IPS-20b (cell line): ENCODE results near the gene PRRC2C.

Source experiments
- H3K27ac ChIP-seq: one replicate; pipeline ENCODE4 v1.5.1; 2013; ENCODE audit warnings: low read length
- H3K27me3 ChIP-seq: 2 replicates; pipeline ENCODE4 v1.6.1; 2013; ENCODE audit warnings: mild to moderate bottlenecking, low read length, inconsistent platforms; ENCODE audit not compliant: insufficient read depth
- H3K36me3 ChIP-seq: 2 replicates; pipeline ENCODE4 v1.6.1; 2013; ENCODE audit warnings: low read depth, mild to moderate bottlenecking, inconsistent platforms, low read length, moderate library complexity; ENCODE audit not compliant: insufficient read depth
- H3K4me1 ChIP-seq: 2 replicates; pipeline ENCODE4 v1.6.1; 2013; ENCODE audit warnings: mild to moderate bottlenecking, control low read depth, inconsistent platforms, low read length, moderate library complexity; ENCODE audit not compliant: insufficient read depth
- H3K4me3 ChIP-seq: 2 replicates; pipeline ENCODE4 v1.5.1; 2013; ENCODE audit warnings: mild to moderate bottlenecking, low read length, inconsistent platforms
- H3K9ac ChIP-seq: 2 replicates; pipeline ENCODE4 v1.6.1; 2013; ENCODE audit warnings: low read depth, mild to moderate bottlenecking, inconsistent platforms, low read length, moderate library complexity
- H3K9me3 ChIP-seq: 2 replicates; pipeline ENCODE4 v1.6.1; 2013; ENCODE audit warnings: mild to moderate bottlenecking, low read depth, low read length, inconsistent platforms; ENCODE audit not compliant: insufficient read depth

PRRC2C gene

DNA sequence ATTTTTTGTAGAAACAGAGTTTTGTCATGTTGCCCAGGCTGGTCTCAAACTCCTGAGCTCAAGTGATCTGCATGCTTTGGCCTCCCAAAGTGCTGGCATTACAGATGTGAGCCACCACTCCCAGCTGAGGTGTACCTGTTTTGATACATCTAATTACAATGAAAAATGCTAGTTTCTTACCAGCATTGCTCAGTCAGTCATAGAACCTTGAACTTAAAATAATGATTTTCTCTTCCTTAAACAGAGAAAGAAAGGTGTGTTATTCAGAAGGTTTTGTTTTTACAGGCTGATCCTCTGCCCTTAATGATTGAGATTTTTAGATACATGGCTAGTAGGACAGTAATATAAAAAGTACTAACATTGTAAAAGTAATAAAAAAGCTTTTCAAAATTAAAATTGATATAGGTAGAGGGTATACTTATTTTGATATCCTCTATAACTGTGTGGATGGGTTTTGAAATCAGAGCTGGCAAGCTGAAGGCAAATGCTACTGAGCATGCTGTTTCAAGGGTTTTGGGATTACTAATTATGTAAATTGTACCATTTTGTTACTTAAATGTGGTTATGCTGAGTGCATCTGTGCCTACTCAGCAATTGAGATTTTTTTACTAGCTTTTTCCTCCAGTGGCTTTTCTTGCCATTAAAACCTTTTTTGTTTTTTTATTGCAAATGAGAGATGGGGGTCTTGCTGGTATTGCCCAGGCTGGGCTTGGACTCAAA, 16.1 kb downstream of the PRRC2C start:
- Histone ChIP-seq H3K9me3 (no peaks in the 10 kb centered on the region), H3K27ac (no peak overlapping the region), H3K4me3 (no peak overlapping the region), H3K9ac (no peak overlapping the region), H3K4me1 (peaks cover 15% of the 10 kb centered on the region), H3K27me3 (no peaks in the 10 kb centered on the region), H3K36me3 (peaks cover 13% of the 10 kb centered on the region)

DNA sequence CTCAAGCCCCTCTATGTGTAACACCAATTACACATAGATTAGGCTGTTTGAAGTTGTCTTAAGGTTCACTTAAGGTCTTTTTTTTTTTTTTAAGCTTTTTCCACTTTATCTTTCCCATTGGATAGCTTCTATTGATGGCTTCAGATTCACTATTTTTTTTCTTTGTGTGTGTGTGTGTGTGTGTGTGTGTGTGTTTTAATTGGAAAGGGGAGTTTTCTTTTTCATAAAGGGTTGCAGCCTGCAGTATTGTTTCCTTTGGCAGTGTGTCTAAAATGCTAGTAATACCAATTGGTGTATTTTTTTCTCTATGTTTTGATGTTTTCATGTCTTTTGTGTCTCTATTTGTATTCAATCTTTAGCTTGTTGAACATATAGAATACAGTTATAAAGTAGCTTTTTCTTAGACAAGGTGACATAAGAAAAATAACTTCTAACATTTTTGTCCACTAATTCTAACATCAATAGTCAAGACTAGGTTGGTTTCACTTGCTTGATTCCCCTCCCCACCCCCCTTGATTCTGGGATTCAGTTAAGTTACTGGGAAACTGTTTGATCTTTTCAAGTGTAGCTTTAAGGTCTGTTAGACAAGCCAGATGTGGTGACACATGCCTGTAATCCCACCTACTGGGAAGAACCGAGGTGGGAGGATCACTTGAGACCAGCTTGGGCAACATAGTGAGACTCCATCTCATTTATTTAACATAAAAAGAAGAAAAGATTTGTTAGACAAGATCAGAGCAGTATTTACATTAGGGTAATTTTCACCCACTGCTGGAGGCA, 21.4 kb downstream of the PRRC2C start:
- no peaks in the 10 kb centered on the region for H3K27me3 ChIP-seq
- H3K27ac ChIP-seq: no peak overlapping the region
- H3K36me3 ChIP-seq: 0 out of 2 replicates have a peak, but pooled peaks cover 5% of the 10 kb centered on the region
- peaks cover 19% of the 10 kb centered on the region for H3K4me1 ChIP-seq
- H3K9ac ChIP-seq: no peak overlapping the region
- no peak overlapping the region for H3K4me3 ChIP-seq
- no peaks in the 10 kb centered on the region for H3K9me3 ChIP-seq

DNA sequence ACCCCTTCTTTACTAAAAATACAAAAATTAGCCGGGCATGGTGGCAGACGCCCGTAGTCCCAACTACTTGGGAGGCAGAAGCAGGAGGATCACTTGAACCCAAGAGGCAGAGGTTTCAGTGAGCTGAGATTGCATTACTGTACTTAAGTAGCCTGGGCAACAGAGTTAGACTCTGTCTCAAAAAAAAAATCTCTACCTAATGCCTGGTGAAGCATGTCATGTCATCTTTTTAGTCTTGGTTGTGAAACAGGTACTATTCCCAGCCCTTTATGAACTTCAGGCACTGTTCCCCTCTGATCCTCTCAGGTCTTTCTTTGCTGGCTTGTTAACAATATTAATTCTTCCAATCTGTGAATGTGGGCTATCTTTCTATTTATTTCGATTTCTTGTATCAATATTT, 22.1 kb downstream of the PRRC2C start:
- H3K9ac ChIP-seq: no peak overlapping the region
- H3K9me3 ChIP-seq: no peaks in the 10 kb centered on the region
- H3K4me3 ChIP-seq: no peak overlapping the region
- H3K27ac ChIP-seq: no peak overlapping the region
- H3K27me3 ChIP-seq: no peaks in the 10 kb centered on the region
- peaks cover 12% of the 10 kb centered on the region; the same call in 1 of the 2 replicates for H3K36me3 ChIP-seq
- peaks cover 13% of the 10 kb centered on the region for H3K4me1 ChIP-seq

DNA sequence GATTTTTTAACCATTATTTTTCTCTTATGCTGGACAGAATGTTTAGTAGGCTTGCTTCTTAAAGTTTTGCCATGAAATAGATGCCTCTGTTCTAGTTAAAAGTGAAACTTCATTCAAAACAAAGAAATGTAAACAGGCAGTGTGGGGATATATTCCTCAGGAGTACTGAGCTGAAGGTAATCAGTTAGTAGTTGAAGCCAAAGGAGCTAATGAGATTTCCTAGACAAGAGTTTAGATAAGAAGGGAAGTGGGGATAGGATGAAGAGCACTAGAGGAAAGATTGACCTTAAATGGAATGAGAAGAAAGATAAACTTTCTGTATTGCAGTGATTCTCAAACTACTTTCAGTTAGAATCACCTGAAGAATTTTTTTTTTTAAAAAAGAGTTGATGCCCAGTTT, 23.9 kb downstream of the PRRC2C start:
- no peaks in the 10 kb centered on the region for H3K9me3 ChIP-seq
- no peak overlapping the region for H3K4me3 ChIP-seq
- H3K4me1 ChIP-seq: peaks cover 13% of the 10 kb centered on the region
- H3K27ac ChIP-seq: no peak overlapping the region
- H3K9ac ChIP-seq: no peak overlapping the region
- no peaks in the 10 kb centered on the region for H3K27me3 ChIP-seq
- peaks cover 25% of the 10 kb centered on the region for H3K36me3 ChIP-seq

DNA sequence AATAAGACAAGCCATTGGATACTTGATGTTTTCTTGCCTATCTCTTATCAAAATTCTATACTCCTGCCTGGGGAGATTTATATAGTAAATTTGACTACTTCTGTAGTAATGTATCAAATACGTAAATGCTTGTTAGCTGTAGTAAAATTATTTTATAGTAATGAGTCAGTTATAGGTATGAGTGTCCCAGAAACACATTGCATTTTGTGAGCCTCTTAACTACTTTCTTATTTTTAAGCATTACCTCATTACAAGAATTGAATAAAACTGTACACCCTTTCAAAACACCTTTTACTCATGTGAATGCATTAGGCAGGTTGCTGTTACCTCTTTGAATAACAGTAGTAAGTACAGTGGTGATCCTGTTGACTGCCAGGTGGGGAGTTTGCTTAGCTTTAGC, 28.4 kb downstream of the PRRC2C start:
- Histone ChIP-seq H3K36me3 (peaks cover 70% of the 10 kb centered on the region), H3K9ac (no peak overlapping the region)

DNA sequence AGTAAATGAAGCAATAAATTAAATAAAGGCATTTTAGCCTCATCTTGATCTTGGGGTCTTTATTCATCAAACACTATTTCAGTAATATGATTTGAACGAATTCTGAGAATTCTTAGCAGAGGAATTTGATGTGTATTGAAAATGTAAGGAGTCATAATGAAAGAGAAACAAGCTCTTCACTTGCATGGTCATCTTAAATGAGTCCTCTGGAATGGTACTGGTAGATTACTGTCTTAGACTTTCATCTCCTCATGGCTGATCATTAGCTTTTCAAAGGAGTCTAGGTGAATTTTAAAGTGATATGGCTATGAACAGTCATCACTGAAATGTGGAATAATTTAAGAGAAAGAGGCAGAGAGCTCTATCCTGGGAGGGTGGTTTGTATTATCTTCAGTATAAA, 30.0 kb downstream of the PRRC2C start:
- Histone ChIP-seq H3K27ac (no peak overlapping the region), H3K9ac (no peak overlapping the region), H3K36me3 (peaks cover 86% of the 10 kb centered on the region), H3K4me3 (no peak overlapping the region), H3K27me3 (no peaks in the 10 kb centered on the region), H3K9me3 (no peaks in the 10 kb centered on the region), H3K4me1 (no peaks in the 10 kb centered on the region)

More for the DNA sequence above, 28.4 kb downstream of the PRRC2C start:
- no peaks in the 10 kb centered on the region for H3K9me3 ChIP-seq
- H3K4me1 ChIP-seq: no peaks in the 10 kb centered on the region
- H3K27me3 ChIP-seq: no peaks in the 10 kb centered on the region
- H3K27ac ChIP-seq: no peak overlapping the region
- H3K4me3 ChIP-seq: no peak overlapping the region

DNA sequence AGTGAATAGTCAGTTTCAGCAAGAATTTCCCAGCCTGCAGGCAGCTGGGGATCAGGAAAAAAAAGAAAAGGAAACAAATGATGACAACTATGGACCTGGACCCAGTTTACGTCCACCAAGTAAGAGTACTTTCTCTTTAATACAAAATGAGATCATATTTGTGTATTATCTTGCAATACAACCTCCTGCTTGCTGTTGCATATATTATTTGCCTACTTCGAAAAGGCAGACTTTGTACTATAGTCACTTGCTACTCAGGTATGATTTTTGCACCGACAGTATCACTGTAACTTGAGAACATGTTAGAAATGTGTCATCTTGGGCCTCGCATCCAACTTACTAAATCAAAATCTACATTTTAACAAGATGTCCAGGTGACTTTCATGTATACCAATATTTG, 30.4 kb downstream of the PRRC2C start:
- Histone ChIP-seq H3K36me3 (peaks cover 89% of the 10 kb centered on the region), H3K27ac (no peak overlapping the region), H3K9ac (no peak overlapping the region), H3K4me1 (no peaks in the 10 kb centered on the region), H3K4me3 (no peak overlapping the region), H3K9me3 (no peaks in the 10 kb centered on the region), H3K27me3 (no peaks in the 10 kb centered on the region)

DNA sequence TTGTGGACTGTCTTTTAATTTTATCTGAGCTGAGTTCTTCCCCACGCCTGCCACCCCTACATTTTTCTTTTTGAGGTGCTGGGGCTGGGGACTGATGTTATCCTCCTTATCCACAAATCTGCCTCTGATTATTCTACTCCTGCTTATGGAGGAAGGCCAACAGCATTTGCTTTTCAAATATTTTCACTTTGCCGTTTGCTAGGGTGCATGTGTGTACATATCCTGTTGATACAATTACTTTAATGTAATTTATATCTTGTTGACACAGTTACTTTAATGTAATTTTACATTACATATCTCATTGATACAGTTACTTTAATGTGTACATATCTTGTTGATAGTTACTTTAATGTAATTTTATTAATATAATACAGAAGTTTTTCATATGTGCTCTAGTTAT, 36.2 kb downstream of the PRRC2C start:
- Histone ChIP-seq H3K4me1 (no peaks in the 10 kb centered on the region), H3K27ac (no peak overlapping the region), H3K9me3 (no peaks in the 10 kb centered on the region), H3K4me3 (no peak overlapping the region), H3K9ac (no peak overlapping the region), H3K36me3 (peaks cover 99% of the 10 kb centered on the region), H3K27me3 (no peaks in the 10 kb centered on the region)

DNA sequence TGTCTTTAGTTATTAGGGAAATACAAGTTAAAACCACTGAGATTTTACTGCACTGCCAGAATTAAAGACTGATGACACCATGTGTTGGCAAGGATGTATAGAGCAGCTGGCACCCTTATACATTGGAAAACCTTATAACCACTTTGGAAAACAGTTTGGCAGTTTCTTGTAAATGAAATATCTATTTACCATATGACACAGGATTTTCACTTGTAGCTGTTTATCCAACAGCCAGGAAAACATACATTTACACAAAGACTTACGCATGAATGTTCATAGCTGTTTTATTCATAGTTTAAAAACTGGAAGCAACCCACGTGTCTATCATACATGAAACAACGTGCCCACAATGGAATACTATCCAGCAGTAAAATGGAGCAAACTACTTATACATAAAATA, 45.3 kb downstream of the PRRC2C start:
- no peak overlapping the region for H3K9ac ChIP-seq
- H3K27ac ChIP-seq: no peak overlapping the region
- peaks cover 99% of the 10 kb centered on the region for H3K36me3 ChIP-seq
- no peaks in the 10 kb centered on the region for H3K4me1 ChIP-seq
- no peak overlapping the region for H3K4me3 ChIP-seq
- H3K27me3 ChIP-seq: no peaks in the 10 kb centered on the region
- H3K9me3 ChIP-seq: no peaks in the 10 kb centered on the region

DNA sequence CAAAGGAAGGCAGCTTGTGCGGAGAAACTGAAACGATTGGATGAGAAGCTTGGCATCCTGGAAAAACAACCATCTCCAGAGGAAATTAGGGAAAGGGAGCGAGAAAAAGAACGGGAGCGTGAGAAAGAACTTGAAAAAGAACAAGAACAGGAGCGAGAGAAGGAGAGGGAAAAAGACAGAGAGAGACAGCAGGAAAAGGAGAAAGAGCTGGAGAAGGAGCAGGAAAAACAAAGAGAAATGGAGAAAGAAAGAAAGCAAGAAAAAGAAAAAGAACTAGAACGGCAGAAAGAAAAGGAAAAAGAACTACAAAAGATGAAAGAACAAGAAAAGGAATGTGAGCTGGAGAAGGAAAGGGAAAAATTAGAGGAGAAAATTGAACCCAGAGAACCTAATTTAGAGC, 47.2 kb downstream of the PRRC2C start:
- Histone ChIP-seq H3K36me3 (peaks cover 100% of the 10 kb centered on the region), H3K4me1 (no peaks in the 10 kb centered on the region), H3K27ac (no peak overlapping the region)

DNA sequence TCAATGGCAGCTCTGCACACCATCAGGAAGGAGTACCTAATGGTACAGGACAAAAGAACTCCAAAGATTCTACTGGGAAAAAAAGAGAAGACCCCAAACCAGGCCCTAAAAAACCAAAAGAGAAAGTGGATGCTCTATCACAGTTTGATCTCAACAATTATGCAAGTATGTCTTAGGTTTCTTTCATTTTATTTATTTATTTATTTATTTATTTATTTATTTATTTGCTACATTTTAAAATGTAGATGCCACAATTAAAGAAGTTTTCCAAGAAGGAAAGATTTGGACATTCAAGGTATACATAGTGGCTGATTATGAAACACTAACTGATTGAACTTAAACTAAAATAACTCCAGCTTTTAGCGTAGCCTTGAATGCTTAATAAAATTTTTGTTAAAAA, 60.2 kb downstream of the PRRC2C start:
- H3K4me3 ChIP-seq: no peak overlapping the region
- H3K27me3 ChIP-seq: no peaks in the 10 kb centered on the region
- H3K27ac ChIP-seq: no peak overlapping the region
- H3K4me1 ChIP-seq: no peaks in the 10 kb centered on the region
- H3K9me3 ChIP-seq: no peaks in the 10 kb centered on the region
- H3K36me3 ChIP-seq: peaks cover 99% of the 10 kb centered on the region
- no peak overlapping the region for H3K9ac ChIP-seq

More for the DNA sequence above, 47.2 kb downstream of the PRRC2C start:
- H3K9me3 ChIP-seq: no peaks in the 10 kb centered on the region
- no peak overlapping the region for H3K4me3 ChIP-seq
- no peak overlapping the region for H3K9ac ChIP-seq
- H3K27me3 ChIP-seq: no peaks in the 10 kb centered on the region

DNA sequence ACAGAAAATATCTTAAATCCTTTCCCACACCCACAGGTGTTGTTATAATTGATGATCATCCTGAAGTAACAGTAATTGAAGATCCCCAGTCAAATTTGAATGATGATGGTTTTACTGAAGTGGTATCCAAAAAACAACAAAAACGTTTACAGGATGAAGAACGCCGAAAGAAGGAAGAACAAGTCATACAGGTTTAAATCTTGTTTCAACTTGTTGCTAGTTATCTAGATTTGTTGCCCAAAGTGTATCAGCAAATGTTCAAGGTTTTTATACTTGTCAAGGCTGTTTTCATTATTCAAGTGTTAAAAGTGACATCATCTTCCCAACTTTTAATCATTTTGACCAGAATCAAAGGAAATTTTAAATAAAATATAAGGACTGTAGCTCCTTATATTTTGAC, 64.7 kb downstream of the PRRC2C start:
- Histone ChIP-seq H3K4me1 (no peaks in the 10 kb centered on the region), H3K27me3 (no peaks in the 10 kb centered on the region), H3K9me3 (no peaks in the 10 kb centered on the region), H3K9ac (no peak overlapping the region), H3K27ac (no peak overlapping the region), H3K4me3 (no peak overlapping the region), H3K36me3 (peaks cover 80% of the 10 kb centered on the region)
